GM10847 (cell line): Measurements from ENCODE around the gene PP2D1.
A peak's percentile ranks its signal among the peaks of the same experiment; 100 is the strongest.

Experiments
- POLR2A ChIP-seq: IDR thresholded peaks from 2 replicates; pipeline ENCODE4 v1.6.1; 2011; ENCODE audit not compliant: insufficient read length; ENCODE audit errors: extremely low read depth

PP2D1 gene

GRCh38 chr3:20046556-20046955 is 34.5 kb upstream of the PP2D1 start:
- TF ChIP-seq POLR2A, result no peak

- no peak for TF ChIP-seq POLR2A
Measured at GRCh38 chr3:20043825-20044224, 31.8 kb upstream of the PP2D1 start.

GRCh38 chr3:20043396-20043795 is 31.3 kb upstream of the PP2D1 start:
- no peak for TF ChIP-seq POLR2A

GRCh38 chr3:20042331-20042730 is 30.3 kb upstream of the PP2D1 start:
- TF ChIP-seq POLR2A, result no peak

GRCh38 chr3:20041197-20041780 is 29.2 kb upstream of the PP2D1 start:
- peak; percentile 23 for TF ChIP-seq POLR2A

GRCh38 chr3:20040548-20041196 is 28.6 kb upstream of the PP2D1 start:
- peak; percentile 22 for TF ChIP-seq POLR2A

GRCh38 chr3:20039765-20040547 is 27.9 kb upstream of the PP2D1 start, which contains the start of gene KAT2B:
KAT2B (plus strand) TSS chr3:20040446; CDS start chr3:20040478, 32 bp downstream.
- TF ChIP-seq POLR2A, result no peak

GRCh38 chr3:20039466-20039764 is 27.4 kb upstream of the PP2D1 start:
- no peak for TF ChIP-seq POLR2A

GRCh38 chr3:20038699-20039465 is 26.8 kb upstream of the PP2D1 start:
- no peak for TF ChIP-seq POLR2A

- no peak for TF ChIP-seq POLR2A
Measured at GRCh38 chr3:20037255-20037996, 25.4 kb upstream of the PP2D1 start.

- TF ChIP-seq POLR2A, result no peak
Measured at GRCh38 chr3:20035019-20035418, 23.0 kb upstream of the PP2D1 start.

- no peak for TF ChIP-seq POLR2A
Measured at GRCh38 chr3:20028905-20029331, 16.9 kb upstream of the PP2D1 start.

- TF ChIP-seq POLR2A, result no peak
Measured at GRCh38 chr3:20027136-20027535, 15.1 kb upstream of the PP2D1 start.

GRCh38 chr3:20023623-20024405 is 11.8 kb upstream of the PP2D1 start:
- no peak for TF ChIP-seq POLR2A
